Upper lobe of left lung (tissue), 4 donors: ENCODE data around the gene YTHDF2.

Experiments
- EP300 ChIP-seq, 4 donors: sonication (generic); formaldehyde crosslinking; IDR thresholded peaks; one replicate each; pipeline ENCODE4 v1.5.1; 2017; ENCODE audit warnings: antibody characterized with exemption in 4 of 4, control low read depth in 2 of 4
- POLR2A ChIP-seq, 4 donors: fragments of 450-650 bp; IDR thresholded peaks; one replicate each; pipeline ENCODE4 v1.5.1; 2016 to 2017; ENCODE audit warnings: antibody characterized with exemption in 4 of 4, mild to moderate bottlenecking in 2 of 4
- POLR2AphosphoS5 ChIP-seq, 2 donors: sonication (generic); formaldehyde crosslinking; IDR thresholded peaks; one replicate each; pipeline ENCODE4 v1.5.1; 2017; ENCODE audit warnings: antibody characterized with exemption in 2 of 2
- TF ChIP-seq, protein P1 (sequence below), 6 experiments: fragments of 450-650 bp in 4 of 6; fragments of 200-600 bp in 2 of 6; sonication (generic) in 2 of 6; IDR thresholded peaks; one replicate each; pipeline ENCODE4 v1.5.1; 2016 to 2019; ENCODE audit warnings: antibody characterized with exemption in 6 of 6

DNA sequence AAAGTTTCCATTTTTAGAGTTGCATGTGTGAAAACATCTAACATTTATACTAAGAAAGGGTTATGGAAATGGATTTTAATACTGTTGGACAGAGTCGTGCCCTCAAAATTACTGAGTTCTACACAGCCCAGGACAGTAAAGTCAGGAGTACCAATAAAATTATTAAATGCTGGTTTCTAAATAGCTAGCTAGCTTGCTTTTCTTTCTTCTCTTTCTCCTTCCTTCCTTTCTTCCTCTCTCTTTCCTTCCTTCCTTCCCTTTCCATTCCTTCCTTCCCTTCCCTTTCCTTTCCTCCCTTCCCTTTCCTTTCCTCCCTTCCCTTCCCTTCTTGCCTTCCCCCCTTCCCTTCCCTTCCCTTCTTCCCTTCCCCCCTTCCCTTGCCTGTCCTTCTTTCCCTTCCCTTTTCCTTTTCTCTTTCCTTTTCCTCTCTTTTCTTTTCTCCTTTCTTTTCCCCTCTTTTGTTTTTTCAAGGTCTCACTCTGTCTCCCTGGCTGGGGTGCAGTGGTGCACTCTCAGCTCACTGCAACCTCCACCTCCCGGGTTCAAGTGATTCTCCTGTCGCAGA, 33.9 kb downstream of the YTHDF2 start:
- TF ChIP-seq, protein P1, sequence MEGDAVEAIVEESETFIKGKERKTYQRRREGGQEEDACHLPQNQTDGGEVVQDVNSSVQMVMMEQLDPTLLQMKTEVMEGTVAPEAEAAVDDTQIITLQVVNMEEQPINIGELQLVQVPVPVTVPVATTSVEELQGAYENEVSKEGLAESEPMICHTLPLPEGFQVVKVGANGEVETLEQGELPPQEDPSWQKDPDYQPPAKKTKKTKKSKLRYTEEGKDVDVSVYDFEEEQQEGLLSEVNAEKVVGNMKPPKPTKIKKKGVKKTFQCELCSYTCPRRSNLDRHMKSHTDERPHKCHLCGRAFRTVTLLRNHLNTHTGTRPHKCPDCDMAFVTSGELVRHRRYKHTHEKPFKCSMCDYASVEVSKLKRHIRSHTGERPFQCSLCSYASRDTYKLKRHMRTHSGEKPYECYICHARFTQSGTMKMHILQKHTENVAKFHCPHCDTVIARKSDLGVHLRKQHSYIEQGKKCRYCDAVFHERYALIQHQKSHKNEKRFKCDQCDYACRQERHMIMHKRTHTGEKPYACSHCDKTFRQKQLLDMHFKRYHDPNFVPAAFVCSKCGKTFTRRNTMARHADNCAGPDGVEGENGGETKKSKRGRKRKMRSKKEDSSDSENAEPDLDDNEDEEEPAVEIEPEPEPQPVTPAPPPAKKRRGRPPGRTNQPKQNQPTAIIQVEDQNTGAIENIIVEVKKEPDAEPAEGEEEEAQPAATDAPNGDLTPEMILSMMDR (IDR thresholded peaks at IDR 0.05), result no peak
- TF ChIP-seq EP300 (IDR thresholded peaks at IDR 0.05) (no peak), POLR2A (IDR thresholded peaks at IDR 0.05) (no peak), POLR2AphosphoS5 (IDR thresholded peaks at IDR 0.05) (no peak)
